ENCODE measurements around the gene BAIAP2.
"Not testable (repeated sequence)": the region's sequence is repeated elsewhere in the genome, so short reads cannot be mapped to it uniquely, and the experiment has no call there.

BAIAP2 gene

GRCh38 chr17:81069135-81069645 is 34.2 kb downstream of the BAIAP2 start:
- no peak for DNase-seq

- no peak for DNase-seq
Measured at GRCh38 chr17:81070541-81071246, 35.7 kb downstream of the BAIAP2 start.

- DNase-seq, result no peak
Measured at GRCh38 chr17:81071761-81072741, 37.1 kb downstream of the BAIAP2 start.

GRCh38 chr17:81073967-81074839 is 39.3 kb downstream of the BAIAP2 start:
- DNase-seq, result no peak

GRCh38 chr17:81074875-81075274 is 39.9 kb downstream of the BAIAP2 start:
- no peak for DNase-seq

- DNase-seq, result no peak
Measured at GRCh38 chr17:81075307-81075706, 40.4 kb downstream of the BAIAP2 start.

GRCh38 chr17:81076141-81076679 is 41.3 kb downstream of the BAIAP2 start:
- DNase-seq, result peak; percentile 45 to 82 (median 76)

- not testable (repeated sequence) for DNase-seq
Measured at GRCh38 chr17:81078026-81078913, 43.3 kb downstream of the BAIAP2 start.

GRCh38 chr17:81080019-81080418 is 45.1 kb downstream of the BAIAP2 start:
- peak in 2 of 3 experiments; percentile 39 to 65 for DNase-seq

- DNase-seq, result no peak
Measured at GRCh38 chr17:81081222-81082176, 46.5 kb downstream of the BAIAP2 start.

- no peak for DNase-seq
Measured at GRCh38 chr17:81082177-81083073, 47.5 kb downstream of the BAIAP2 start.

- peak in 1 of 3 experiments; percentile 4 for DNase-seq
Measured at GRCh38 chr17:81083125-81083765, 48.3 kb downstream of the BAIAP2 start.

- DNase-seq, result no peak
Measured at GRCh38 chr17:81084680-81085419, 49.9 kb downstream of the BAIAP2 start.

GRCh38 chr17:81085420-81085911 is 50.5 kb downstream of the BAIAP2 start:
- no peak for DNase-seq

GRCh38 chr17:81086789-81087551 is 52.0 kb downstream of the BAIAP2 start:
- peak in 2 of 3 experiments; percentile 8 to 18 for DNase-seq

GRCh38 chr17:81090361-81091136 is 55.6 kb downstream of the BAIAP2 start:
- DNase-seq, result peak in 2 of 3 experiments; percentile 17 to 64

Data from NCI-H1417 (cell line).